ENCODE measurements around the gene NDRG3.

NDRG3 gene

DNA sequence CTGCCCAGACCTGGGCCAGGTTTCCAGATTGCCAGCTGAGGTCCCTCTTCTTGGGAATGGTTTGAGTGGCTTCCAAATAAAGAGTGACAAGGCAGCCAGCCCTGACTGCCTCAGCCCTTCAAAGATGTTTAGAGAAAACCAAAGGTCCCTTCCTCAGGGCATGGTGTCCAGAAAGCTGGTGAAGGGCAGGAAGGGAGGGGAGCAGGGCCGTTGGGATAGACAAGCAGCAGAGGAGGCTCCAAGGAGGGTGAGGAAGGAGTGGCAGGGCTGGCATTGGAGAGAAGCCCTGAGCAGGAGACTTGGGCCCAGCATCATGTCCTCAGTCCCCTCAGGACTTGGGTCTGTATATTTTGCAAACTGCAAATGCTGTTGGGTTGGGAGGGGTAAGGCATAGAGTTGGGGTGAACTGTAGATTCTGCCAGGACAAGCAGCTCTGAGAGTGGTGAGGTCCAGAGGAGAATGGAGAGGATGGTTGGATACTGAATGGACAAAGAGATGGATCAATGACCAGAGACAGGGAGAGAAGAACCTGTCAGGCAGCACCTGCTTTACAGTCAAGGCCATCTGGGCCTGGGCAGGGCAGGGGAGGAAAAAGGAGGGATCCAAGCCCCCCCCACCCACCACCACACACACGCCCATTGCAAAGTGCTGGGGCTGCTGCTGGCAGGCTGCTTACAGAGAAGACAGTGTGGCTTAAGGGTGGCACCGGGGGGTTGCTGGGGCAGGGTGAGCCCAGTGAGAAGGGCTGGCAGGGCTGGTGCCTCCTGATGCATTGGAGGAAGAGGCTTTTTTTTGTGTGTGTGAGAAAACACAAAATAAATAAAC is 33.2 kb upstream of the NDRG3 start:
- Histone ChIP-seq H3K9me3 (ENCODE audit: control insufficient read depth in 2 of 2, low read length in 2 of 2) (no peaks in the 10 kb centered on the region), H3K36me3 (ENCODE audit: control insufficient read depth in 2 of 2, insufficient read depth in 2 of 2, low read length in 2 of 2) (peaks cover 8 to 12% of the 10 kb centered on the region in 2 donors), H3K4me3 (ENCODE audit: low read length in 2 of 2) (no peak overlapping the region), H3K27me3 (ENCODE audit: control insufficient read depth in 1 of 2, insufficient read depth in 2 of 2, low read length in 2 of 2) (no peaks in the 10 kb centered on the region), H3K4me1 (ENCODE audit: control insufficient read depth, insufficient read depth, low read length) (peaks cover 14% of the 10 kb centered on the region), H3K27ac (ENCODE audit: low read length) (no peak overlapping the region), H3K9ac (ENCODE audit: low read length in 2 of 2) (no peak overlapping the region)

DNA sequence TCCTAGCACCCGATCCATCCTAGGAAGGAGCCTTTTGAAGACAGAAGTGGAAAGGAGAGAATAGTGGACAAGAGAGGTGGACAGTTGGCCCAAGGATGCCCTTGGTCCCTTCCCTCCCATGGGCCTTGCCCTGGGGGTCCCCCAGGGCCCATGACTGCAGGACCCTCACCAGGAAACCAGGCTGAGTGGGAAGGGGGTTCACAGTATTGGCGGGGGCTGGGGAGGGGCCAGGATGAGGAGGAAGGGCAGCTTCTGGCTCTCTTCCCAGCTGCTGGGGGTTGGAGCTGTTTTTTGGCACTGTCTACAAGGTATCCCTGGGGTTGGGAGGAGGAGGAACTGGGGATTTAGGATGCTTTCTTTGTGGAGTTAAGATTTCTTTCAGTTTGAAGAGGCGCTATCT is 31.7 kb upstream of the NDRG3 start:
- Histone ChIP-seq H3K9me3 (ENCODE audit: control insufficient read depth in 2 of 2, low read length in 2 of 2) (no peaks in the 10 kb centered on the region), H3K27ac (ENCODE audit: low read length) (no peak overlapping the region), H3K9ac (ENCODE audit: low read length in 2 of 2) (no peak overlapping the region), H3K36me3 (ENCODE audit: control insufficient read depth in 2 of 2, insufficient read depth in 2 of 2, low read length in 2 of 2) (peaks cover 0 to 3% of the 10 kb centered on the region in 2 donors), H3K4me3 (ENCODE audit: low read length in 2 of 2) (no peak overlapping the region), H3K27me3 (ENCODE audit: control insufficient read depth in 1 of 2, insufficient read depth in 2 of 2, low read length in 2 of 2) (no peaks in the 10 kb centered on the region), H3K4me1 (ENCODE audit: control insufficient read depth, insufficient read depth, low read length) (peaks cover 24% of the 10 kb centered on the region)

DNA sequence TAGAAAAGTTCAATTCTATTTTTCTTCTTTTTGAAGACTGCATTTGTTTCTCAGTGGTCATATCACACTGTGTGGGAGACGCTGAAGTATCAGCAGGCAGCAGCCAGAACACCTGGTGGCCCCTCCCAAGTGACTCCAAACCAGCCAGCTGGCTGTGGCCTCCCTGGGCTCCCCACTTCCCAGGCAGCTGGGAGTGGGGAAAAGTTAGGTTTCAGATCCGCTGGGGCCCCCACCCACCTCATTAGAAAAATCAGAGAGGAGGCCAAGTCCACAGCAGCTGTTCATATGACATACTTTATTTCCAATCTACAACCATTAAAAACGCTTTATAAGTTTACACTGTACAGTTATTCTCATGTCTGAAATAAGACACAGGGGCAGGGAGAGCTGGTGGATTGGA is 31.3 kb upstream of the NDRG3 start:
- no peaks in the 10 kb centered on the region for H3K27me3 ChIP-seq (ENCODE audit: control insufficient read depth in 1 of 2, insufficient read depth in 2 of 2, low read length in 2 of 2)
- H3K9me3 ChIP-seq (ENCODE audit: control insufficient read depth in 2 of 2, low read length in 2 of 2), result no peaks in the 10 kb centered on the region
- no peak overlapping the region for H3K27ac ChIP-seq (ENCODE audit: low read length)
- H3K9ac ChIP-seq (ENCODE audit: low read length in 2 of 2), result no peak overlapping the region
- no peak overlapping the region for H3K4me3 ChIP-seq (ENCODE audit: low read length in 2 of 2)
- peaks cover 0 to 3% of the 10 kb centered on the region in 2 donors for H3K36me3 ChIP-seq (ENCODE audit: control insufficient read depth in 2 of 2, insufficient read depth in 2 of 2, low read length in 2 of 2)
- peaks cover 26% of the 10 kb centered on the region for H3K4me1 ChIP-seq (ENCODE audit: control insufficient read depth, insufficient read depth, low read length)

DNA sequence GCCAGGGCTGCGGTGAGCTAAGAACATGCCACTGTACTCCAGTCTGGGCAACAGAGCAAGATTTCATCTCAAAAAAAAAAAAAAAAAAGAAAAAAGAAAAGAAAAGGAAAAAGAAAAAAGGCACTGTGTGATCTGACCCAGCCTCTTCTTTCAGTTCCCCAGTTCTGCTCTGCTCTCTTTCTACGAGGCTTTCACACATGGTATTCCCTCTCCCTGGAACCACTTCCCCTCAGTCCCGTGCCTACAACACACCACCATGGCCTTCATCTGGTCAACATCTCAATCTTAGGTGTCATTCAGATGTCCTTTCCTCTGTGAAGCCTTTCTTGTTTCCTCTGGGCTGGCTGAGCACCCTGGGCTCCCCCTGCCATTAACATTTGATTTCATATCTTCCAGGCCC is 29.9 kb upstream of the NDRG3 start:
- Histone ChIP-seq H3K36me3 (ENCODE audit: control insufficient read depth in 2 of 2, insufficient read depth in 2 of 2, low read length in 2 of 2) (peaks cover 0 to 3% of the 10 kb centered on the region in 2 donors), H3K9me3 (ENCODE audit: control insufficient read depth in 2 of 2, low read length in 2 of 2) (no peaks in the 10 kb centered on the region), H3K4me1 (ENCODE audit: control insufficient read depth, insufficient read depth, low read length) (peaks cover 26% of the 10 kb centered on the region), H3K4me3 (ENCODE audit: low read length in 2 of 2) (no peak overlapping the region), H3K27me3 (ENCODE audit: control insufficient read depth in 1 of 2, insufficient read depth in 2 of 2, low read length in 2 of 2) (no peaks in the 10 kb centered on the region), H3K27ac (ENCODE audit: low read length) (no peak overlapping the region), H3K9ac (ENCODE audit: low read length in 2 of 2) (no peak overlapping the region)

DNA sequence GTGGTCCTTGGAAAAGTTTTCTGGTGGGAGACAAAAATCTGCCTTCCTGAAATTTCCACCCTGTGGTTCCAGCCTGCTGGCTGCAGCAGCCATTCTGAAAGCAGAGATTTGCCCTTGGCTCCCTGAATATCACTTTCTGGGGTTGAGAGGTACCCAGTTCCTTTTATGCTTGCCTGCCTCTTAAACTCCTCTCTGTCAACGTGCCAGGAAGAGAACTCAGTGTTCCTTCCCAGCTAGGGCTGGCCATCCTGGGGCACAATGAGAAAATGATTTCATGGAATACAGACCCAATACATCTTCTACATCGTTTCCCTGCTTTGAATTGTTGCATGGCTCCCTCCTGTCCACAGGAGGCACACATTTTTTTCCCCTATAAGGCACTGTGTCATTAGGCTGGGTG is 29.3 kb upstream of the NDRG3 start:
- Histone ChIP-seq H3K27me3 (ENCODE audit: control insufficient read depth in 1 of 2, insufficient read depth in 2 of 2, low read length in 2 of 2) (no peaks in the 10 kb centered on the region), H3K4me3 (ENCODE audit: low read length in 2 of 2) (no peak overlapping the region), H3K4me1 (ENCODE audit: control insufficient read depth, insufficient read depth, low read length) (peaks cover 26% of the 10 kb centered on the region), H3K36me3 (ENCODE audit: control insufficient read depth in 2 of 2, insufficient read depth in 2 of 2, low read length in 2 of 2) (peaks cover 0 to 3% of the 10 kb centered on the region in 2 donors), H3K9me3 (ENCODE audit: control insufficient read depth in 2 of 2, low read length in 2 of 2) (no peaks in the 10 kb centered on the region), H3K27ac (ENCODE audit: low read length) (peak overlapping the region; percentile 18), H3K9ac (ENCODE audit: low read length in 2 of 2) (no peak overlapping the region)

DNA sequence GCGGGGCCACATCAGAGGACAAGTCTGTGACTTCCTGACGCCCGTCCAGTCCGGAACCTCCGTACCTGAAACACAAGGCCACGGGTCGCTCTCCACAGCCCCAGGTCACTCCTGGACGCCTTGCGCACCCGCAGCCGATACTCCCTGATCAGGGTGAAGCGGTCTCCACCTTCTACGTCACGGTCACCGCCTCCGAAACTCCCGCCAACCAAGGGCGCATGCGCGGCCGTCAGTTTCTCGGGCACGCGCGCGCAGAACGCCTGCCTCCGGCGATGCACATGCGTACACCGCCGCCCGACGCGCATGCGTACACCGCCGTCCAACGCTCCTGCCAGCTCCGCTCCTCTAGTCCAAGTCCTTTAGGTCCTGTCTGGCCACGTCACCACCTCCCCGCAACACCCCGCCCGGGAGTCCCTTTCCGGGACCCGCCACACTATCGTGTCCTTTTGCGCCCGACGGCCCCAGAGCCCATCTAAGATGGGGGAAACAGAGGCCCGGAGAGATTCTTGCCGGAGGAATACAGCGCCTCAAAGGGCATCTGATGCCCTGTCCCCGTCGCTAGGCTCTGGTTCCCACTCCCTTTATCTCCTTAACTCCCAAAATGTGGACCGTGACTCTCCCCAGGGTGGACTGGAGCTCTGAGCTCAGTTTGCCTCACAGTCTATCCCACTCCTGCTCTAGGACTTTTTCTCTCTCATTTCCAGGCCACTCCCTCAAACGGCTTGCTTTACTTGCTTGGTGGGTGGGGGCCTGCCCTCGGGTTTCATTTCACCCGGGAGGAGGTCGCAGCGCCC is 27.9 kb upstream of the NDRG3 start, which contains the start of gene DSN1:
Gene DSN1 (minus strand): TSS at position 167 of the 794 bp plus-strand sequence. CDS start 2,305 bp downstream, outside the sequence.
- Histone ChIP-seq H3K9me3 (ENCODE audit: control insufficient read depth in 2 of 2, low read length in 2 of 2) (no peaks in the 10 kb centered on the region), H3K27me3 (ENCODE audit: control insufficient read depth in 1 of 2, insufficient read depth in 2 of 2, low read length in 2 of 2) (no peaks in the 10 kb centered on the region), H3K9ac (ENCODE audit: low read length in 2 of 2) (peak within 1 kb of the TSS; percentile 84 to 96), H3K36me3 (ENCODE audit: control insufficient read depth in 2 of 2, insufficient read depth in 2 of 2, low read length in 2 of 2) (no peaks in the 10 kb centered on the region), H3K4me3 (ENCODE audit: low read length in 2 of 2) (peak within 1 kb of the TSS; percentile 65 to 93), H3K27ac (ENCODE audit: low read length) (peak within 1 kb of the TSS; percentile 94), H3K4me1 (ENCODE audit: control insufficient read depth, insufficient read depth, low read length) (peaks cover 26% of the 10 kb centered on the region)

DNA sequence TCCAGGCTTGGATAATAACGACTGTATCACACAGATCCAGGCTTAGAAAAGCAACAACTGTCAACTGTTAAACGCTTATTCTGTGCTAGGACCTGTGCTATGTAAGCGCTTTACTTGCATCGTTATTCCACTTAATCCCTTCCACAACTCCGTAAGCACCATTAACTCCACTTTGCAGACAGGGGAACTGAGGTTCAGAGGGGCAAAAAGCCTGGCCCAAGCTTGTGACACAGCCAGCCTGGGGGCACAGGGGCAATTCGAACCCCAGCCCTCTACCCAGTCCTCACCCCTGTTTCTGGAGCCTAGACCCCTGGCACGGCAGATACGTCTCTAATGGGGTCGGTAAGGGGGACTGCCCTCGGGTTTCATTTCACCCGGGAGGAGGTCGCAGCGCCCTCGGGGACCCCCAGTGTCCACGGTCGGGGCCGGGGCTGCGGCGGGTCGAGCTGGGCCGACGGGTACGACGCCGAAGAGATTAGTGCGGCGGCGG is 27.3 kb upstream of the NDRG3 start:
- Histone ChIP-seq H3K36me3 (ENCODE audit: control insufficient read depth in 2 of 2, insufficient read depth in 2 of 2, low read length in 2 of 2) (no peaks in the 10 kb centered on the region), H3K27ac (ENCODE audit: low read length) (peak overlapping the region; percentile 94), H3K4me1 (ENCODE audit: control insufficient read depth, insufficient read depth, low read length) (peaks cover 26% of the 10 kb centered on the region), H3K4me3 (ENCODE audit: low read length in 2 of 2) (peak overlapping the region; percentile 65 to 93), H3K9ac (ENCODE audit: low read length in 2 of 2) (peak overlapping the region; percentile 84 to 96), H3K27me3 (ENCODE audit: control insufficient read depth in 1 of 2, insufficient read depth in 2 of 2, low read length in 2 of 2) (no peaks in the 10 kb centered on the region), H3K9me3 (ENCODE audit: control insufficient read depth in 2 of 2, low read length in 2 of 2) (no peaks in the 10 kb centered on the region)

DNA sequence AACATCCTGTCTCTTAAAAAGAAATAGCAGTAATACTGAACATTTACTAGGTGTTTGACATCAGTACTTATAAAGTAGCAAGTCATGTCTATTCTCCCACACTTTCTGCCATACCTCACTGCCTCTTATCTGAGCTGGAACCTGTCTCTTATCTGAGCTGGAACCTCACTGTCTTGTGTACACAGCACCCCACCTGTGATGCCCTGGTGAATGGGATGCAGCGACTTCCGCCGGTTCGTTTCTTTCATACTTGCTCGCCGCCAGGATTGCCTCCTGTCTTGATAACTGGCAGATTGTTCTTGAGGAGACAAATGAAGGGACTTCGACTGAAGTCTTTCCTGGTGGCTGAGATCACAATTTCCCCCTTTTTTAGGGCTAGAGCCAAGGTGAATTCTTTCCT is 24.8 kb upstream of the NDRG3 start:
- Histone ChIP-seq H3K9ac (ENCODE audit: low read length in 2 of 2) (no peak overlapping the region), H3K27ac (ENCODE audit: low read length) (no peak overlapping the region), H3K4me3 (ENCODE audit: low read length in 2 of 2) (no peak overlapping the region), H3K36me3 (ENCODE audit: control insufficient read depth in 2 of 2, insufficient read depth in 2 of 2, low read length in 2 of 2) (no peaks in the 10 kb centered on the region), H3K27me3 (ENCODE audit: control insufficient read depth in 1 of 2, insufficient read depth in 2 of 2, low read length in 2 of 2) (no peaks in the 10 kb centered on the region), H3K4me1 (ENCODE audit: control insufficient read depth, insufficient read depth, low read length) (peaks cover 23% of the 10 kb centered on the region), H3K9me3 (ENCODE audit: control insufficient read depth in 2 of 2, low read length in 2 of 2) (no peaks in the 10 kb centered on the region)

DNA sequence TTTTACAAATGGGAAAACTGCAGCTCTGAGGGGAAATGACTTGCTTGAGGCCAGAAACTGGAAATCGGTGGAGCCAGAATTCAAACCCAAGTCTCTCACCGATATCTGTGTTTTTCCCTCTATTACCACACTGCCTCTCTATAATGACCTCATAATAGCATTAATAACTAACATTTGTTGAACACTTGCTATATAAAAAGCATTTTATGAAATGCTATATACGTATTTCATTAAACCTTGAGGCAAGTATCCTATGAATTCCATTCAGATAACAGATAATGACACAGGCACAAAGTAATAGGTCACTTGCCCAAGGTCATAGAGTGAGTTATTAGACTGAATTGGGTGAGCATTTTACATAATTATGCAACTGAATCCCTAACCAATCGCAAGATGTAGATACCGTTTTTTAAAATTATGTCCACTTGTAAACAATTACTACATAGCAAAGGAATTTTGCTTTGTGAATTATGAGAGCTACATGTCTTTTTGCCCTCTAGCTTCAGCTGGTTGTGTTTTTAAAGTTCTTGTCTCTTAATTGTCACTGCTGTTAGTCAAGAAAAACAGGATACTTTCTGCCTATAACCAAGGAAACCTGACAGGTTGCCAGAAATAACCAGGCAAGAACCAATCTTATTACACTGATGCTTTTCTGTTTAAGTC is 23.0 kb upstream of the NDRG3 start:
- no peaks in the 10 kb centered on the region for H3K9me3 ChIP-seq (ENCODE audit: control insufficient read depth in 2 of 2, low read length in 2 of 2)
- H3K27ac ChIP-seq (ENCODE audit: low read length), result no peak overlapping the region
- H3K4me1 ChIP-seq (ENCODE audit: control insufficient read depth, insufficient read depth, low read length), result peaks cover 10% of the 10 kb centered on the region
- H3K9ac ChIP-seq (ENCODE audit: low read length in 2 of 2), result no peak overlapping the region
- H3K4me3 ChIP-seq (ENCODE audit: low read length in 2 of 2), result no peak overlapping the region
- H3K36me3 ChIP-seq (ENCODE audit: control insufficient read depth in 2 of 2, insufficient read depth in 2 of 2, low read length in 2 of 2), result no peaks in the 10 kb centered on the region
- H3K27me3 ChIP-seq (ENCODE audit: control insufficient read depth in 1 of 2, insufficient read depth in 2 of 2, low read length in 2 of 2), result no peaks in the 10 kb centered on the region

DNA sequence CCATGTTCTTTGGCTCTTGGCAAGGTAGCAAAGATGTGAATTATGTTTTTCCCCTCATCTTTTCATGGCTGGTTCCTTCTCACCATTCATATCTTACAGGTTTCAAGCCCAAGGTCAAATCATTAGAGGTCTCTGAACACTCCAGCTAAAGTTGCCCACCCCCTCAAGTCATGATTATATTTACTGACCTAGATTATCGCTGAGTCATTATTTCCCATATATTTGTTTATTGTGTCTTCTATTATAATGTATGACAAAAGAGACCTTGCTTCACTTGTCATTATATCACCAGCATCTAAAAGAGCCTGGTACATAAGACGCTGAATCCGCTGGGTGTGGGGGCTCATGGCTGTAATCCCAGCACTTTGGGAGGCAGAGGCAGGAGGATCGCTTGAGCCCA is 15.2 kb upstream of the NDRG3 start:
- H3K4me1 ChIP-seq (ENCODE audit: control insufficient read depth, insufficient read depth, low read length), result no peaks in the 10 kb centered on the region
- H3K4me3 ChIP-seq (ENCODE audit: low read length in 2 of 2), result no peak overlapping the region
- no peaks in the 10 kb centered on the region for H3K36me3 ChIP-seq (ENCODE audit: control insufficient read depth in 2 of 2, insufficient read depth in 2 of 2, low read length in 2 of 2)
- no peaks in the 10 kb centered on the region for H3K9me3 ChIP-seq (ENCODE audit: control insufficient read depth in 2 of 2, low read length in 2 of 2)
- no peak overlapping the region for H3K9ac ChIP-seq (ENCODE audit: low read length in 2 of 2)
- H3K27me3 ChIP-seq (ENCODE audit: control insufficient read depth in 1 of 2, insufficient read depth in 2 of 2, low read length in 2 of 2), result no peaks in the 10 kb centered on the region
- no peak overlapping the region for H3K27ac ChIP-seq (ENCODE audit: low read length)

Data from stomach smooth muscle (tissue), 2 donors.